ENCODE data around the gene FLNB. TPM values are rescaled to one million over a fixed set of nuclear protein-coding genes. Genes with fewer than 3 reads are reported as not detected.

FLNB gene
- total and polyA plus RNA-seq, 2 of the 13 experiments (the other 11 are each of a cell fraction or from before 2014, with no cell fraction given): 106 to 130 TPM

DNA sequence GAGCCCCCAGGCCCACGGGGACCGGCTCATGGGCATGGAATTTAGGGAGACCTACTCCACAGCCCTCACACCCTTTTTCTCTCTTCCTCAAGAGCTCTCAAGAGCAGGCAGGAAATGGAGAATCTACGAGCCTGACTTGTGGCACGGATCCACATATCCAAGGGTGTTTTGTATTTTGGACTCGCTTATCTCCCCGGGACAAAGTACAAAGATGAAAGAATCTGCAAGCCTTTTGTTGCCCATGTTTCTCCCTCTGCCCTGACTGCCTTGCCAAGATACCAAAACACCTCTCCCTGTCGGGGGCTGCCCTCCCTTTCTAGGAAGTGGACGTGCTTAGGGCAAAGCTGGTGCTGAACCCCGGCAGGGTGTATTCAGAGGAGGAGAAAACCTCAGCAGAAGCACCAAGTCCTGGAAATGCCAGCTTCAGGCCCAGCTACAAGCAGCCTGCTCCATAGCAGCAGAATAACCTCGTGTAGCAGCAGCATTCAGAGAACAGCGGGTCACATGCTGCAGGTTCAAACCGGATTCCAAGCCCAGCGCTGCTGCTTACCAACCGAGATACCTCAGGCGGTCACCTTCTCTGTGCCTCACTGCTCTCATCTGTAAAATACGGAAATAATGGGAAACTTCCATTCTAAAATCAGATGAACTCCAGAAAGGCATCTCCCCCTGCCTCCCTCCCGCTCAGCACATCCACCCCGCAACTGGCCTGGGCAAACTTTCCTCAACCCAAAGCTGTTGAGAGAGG, 167.4 kb downstream of the FLNB start (continued):
- TF ChIP-seq, protein P1, sequence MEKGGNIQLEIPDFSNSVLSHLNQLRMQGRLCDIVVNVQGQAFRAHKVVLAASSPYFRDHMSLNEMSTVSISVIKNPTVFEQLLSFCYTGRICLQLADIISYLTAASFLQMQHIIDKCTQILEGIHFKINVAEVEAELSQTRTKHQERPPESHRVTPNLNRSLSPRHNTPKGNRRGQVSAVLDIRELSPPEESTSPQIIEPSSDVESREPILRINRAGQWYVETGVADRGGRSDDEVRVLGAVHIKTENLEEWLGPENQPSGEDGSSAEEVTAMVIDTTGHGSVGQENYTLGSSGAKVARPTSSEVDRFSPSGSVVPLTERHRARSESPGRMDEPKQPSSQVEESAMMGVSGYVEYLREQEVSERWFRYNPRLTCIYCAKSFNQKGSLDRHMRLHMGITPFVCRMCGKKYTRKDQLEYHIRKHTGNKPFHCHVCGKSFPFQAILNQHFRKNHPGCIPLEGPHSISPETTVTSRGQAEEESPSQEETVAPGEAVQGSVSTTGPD (CRISPR knock-in tag; IDR thresholded peaks at IDR 0.05): peak; percentile 97
- TF ChIP-seq, protein P2, sequence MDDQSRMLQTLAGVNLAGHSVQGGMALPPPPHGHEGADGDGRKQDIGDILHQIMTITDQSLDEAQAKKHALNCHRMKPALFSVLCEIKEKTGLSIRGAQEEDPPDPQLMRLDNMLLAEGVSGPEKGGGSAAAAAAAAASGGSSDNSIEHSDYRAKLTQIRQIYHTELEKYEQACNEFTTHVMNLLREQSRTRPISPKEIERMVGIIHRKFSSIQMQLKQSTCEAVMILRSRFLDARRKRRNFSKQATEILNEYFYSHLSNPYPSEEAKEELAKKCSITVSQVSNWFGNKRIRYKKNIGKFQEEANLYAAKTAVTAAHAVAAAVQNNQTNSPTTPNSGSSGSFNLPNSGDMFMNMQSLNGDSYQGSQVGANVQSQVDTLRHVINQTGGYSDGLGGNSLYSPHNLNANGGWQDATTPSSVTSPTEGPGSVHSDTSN (CRISPR knock-in tag; IDR thresholded peaks at IDR 0.05; ENCODE audit: borderline replicate concordance): 0 out of 2 replicates have a peak, but pooled peaks have one; percentile 36
- TF ChIP-seq, protein P3, sequence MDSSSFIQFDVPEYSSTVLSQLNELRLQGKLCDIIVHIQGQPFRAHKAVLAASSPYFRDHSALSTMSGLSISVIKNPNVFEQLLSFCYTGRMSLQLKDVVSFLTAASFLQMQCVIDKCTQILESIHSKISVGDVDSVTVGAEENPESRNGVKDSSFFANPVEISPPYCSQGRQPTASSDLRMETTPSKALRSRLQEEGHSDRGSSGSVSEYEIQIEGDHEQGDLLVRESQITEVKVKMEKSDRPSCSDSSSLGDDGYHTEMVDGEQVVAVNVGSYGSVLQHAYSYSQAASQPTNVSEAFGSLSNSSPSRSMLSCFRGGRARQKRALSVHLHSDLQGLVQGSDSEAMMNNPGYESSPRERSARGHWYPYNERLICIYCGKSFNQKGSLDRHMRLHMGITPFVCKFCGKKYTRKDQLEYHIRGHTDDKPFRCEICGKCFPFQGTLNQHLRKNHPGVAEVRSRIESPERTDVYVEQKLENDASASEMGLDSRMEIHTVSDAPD (CRISPR knock-in tag; IDR thresholded peaks at IDR 0.05): peak; percentile 98
- TF ChIP-seq ZFP41 (CRISPR knock-in tag; IDR thresholded peaks at IDR 0.05; ENCODE audit: borderline replicate concordance): no peak
- peak; percentile 74 for TF ChIP-seq ESRRA (CRISPR knock-in tag; IDR thresholded peaks at IDR 0.05; ENCODE audit: low read depth)
- TF ChIP-seq, protein P4, sequence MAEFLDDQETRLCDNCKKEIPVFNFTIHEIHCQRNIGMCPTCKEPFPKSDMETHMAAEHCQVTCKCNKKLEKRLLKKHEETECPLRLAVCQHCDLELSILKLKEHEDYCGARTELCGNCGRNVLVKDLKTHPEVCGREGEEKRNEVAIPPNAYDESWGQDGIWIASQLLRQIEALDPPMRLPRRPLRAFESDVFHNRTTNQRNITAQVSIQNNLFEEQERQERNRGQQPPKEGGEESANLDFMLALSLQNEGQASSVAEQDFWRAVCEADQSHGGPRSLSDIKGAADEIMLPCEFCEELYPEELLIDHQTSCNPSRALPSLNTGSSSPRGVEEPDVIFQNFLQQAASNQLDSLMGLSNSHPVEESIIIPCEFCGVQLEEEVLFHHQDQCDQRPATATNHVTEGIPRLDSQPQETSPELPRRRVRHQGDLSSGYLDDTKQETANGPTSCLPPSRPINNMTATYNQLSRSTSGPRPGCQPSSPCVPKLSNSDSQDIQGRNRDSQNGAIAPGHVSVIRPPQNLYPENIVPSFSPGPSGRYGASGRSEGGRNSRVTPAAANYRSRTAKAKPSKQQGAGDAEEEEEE (CRISPR knock-in tag; IDR thresholded peaks at IDR 0.05; ENCODE audit: borderline replicate concordance): no peak
- peak; percentile 83; the same call in 1 of the 2 replicates for TF ChIP-seq ZNF772 (CRISPR knock-in tag; IDR thresholded peaks at IDR 0.05)
- TF ChIP-seq ZBTB38 (CRISPR knock-in tag; IDR thresholded peaks at IDR 0.05): no peak
- TF ChIP-seq MTF2 (CRISPR knock-in tag; IDR thresholded peaks at IDR 0.05; ENCODE audit: borderline replicate concordance): no peak
- no peak for TF ChIP-seq CAMTA2 (CRISPR knock-in tag; IDR thresholded peaks at IDR 0.05; ENCODE audit: borderline replicate concordance)
- TF ChIP-seq, protein P5, sequence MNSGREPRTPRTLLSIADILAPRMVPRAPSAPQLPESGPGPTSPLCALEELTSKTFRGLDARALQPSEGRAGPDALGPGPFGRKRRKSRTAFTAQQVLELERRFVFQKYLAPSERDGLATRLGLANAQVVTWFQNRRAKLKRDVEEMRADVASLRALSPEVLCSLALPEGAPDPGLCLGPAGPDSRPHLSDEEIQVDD (CRISPR knock-in tag; IDR thresholded peaks at IDR 0.05; ENCODE audit: borderline replicate concordance): no peak
- peak; percentile 72 for TF ChIP-seq TCF7L2 (IDR thresholded peaks at IDR 0.05; ENCODE audit: low read depth, low read length)
- no peak; the same call in 1 of the 2 replicates for TF ChIP-seq ZNF333 (CRISPR knock-in tag; IDR thresholded peaks at IDR 0.05; ENCODE audit: borderline replicate concordance)
- TF ChIP-seq TCF12 (IDR thresholded peaks at IDR 0.05): no peak
- peak; percentile 59; the same call in 1 of the 2 replicates for TF ChIP-seq TCF12 (CRISPR knock-in tag; IDR thresholded peaks at IDR 0.05)
- peak; percentile 44 for TF ChIP-seq FOSL2 (CRISPR knock-in tag; IDR thresholded peaks at IDR 0.05)
- TF ChIP-seq ATM (IDR thresholded peaks at IDR 0.05; ENCODE audit: borderline replicate concordance): no peak
- TF ChIP-seq IKZF4 (CRISPR knock-in tag; IDR thresholded peaks at IDR 0.05; ENCODE audit: borderline replicate concordance, low read depth, not compliant biosample characterization): peak; percentile 72
- peak; percentile 44 for TF ChIP-seq MEIS2 (CRISPR knock-in tag; IDR thresholded peaks at IDR 0.05)
- no peak for TF ChIP-seq ZBTB3 (CRISPR knock-in tag; IDR thresholded peaks at IDR 0.05; ENCODE audit: borderline replicate concordance, low read depth)
- TF ChIP-seq ZNF746 (CRISPR knock-in tag; IDR thresholded peaks at IDR 0.05): peak; percentile 93; the same call in 1 of the 2 replicates
